RWPE2 (cell line): Measurements from ENCODE around the gene KRTAP10-5.
"Not testable (repeated sequence)": the region's sequence is repeated elsewhere in the genome, so short reads cannot be mapped to it uniquely, and the experiment has no call there.

Source experiments
- ATAC-seq: fragments of 200-7000 bp; cut with Tn5 transposase; 3 replicates; pipeline ENCODE4 v1.9.1; 2021; ENCODE audit warnings: low read depth
- DNase-seq: peaks from one replicate; pipeline ENCODE4 v3.0.0-alpha.2; 2020; ENCODE audit warnings: low spot score
- H3K27ac ChIP-seq: fragments of 450-650 bp; 2 replicates; pipeline ENCODE4 v1.5.1; 2017; ENCODE audit warnings: mild to moderate bottlenecking; ENCODE audit not compliant: poor library complexity, severe bottlenecking
- H3K27me3 ChIP-seq: fragments of 250-450 bp; sonication (Bioruptor Pico); 2 replicates; pipeline ENCODE4 v1.5.1; 2021; ENCODE audit warnings: mild to moderate bottlenecking, moderate library complexity; ENCODE audit not compliant: insufficient read depth, poor library complexity, severe bottlenecking
- H3K36me3 ChIP-seq: fragments of 250-450 bp; sonication (Bioruptor Pico); 2 replicates; pipeline ENCODE4 v1.5.1; 2020; ENCODE audit warnings: low read depth, mild to moderate bottlenecking, moderate library complexity
- H3K4me1 ChIP-seq: fragments of 250-450 bp; sonication (Bioruptor Pico); 2 replicates; pipeline ENCODE4 v1.5.1; 2021; ENCODE audit warnings: mild to moderate bottlenecking, moderate library complexity; ENCODE audit not compliant: insufficient read depth, poor library complexity, severe bottlenecking
- H3K4me3 ChIP-seq: fragments of 250-450 bp; sonication (Bioruptor Pico); 2 replicates; pipeline ENCODE4 v1.5.1; 2021; ENCODE audit warnings: mild to moderate bottlenecking, moderate library complexity; ENCODE audit not compliant: severe bottlenecking
- H3K9me3 ChIP-seq: fragments of 250-450 bp; sonication (Bioruptor Pico); 2 replicates; pipeline ENCODE4 v1.5.1; 2021; ENCODE audit warnings: mild to moderate bottlenecking, moderate library complexity; ENCODE audit not compliant: severe bottlenecking
- CTCF ChIP-seq: fragments of 450-650 bp; IDR thresholded peaks from one replicate; pipeline ENCODE4 v1.5.1; 2017; ENCODE audit warnings: mild to moderate bottlenecking, moderate library complexity; ENCODE audit not compliant: poor library complexity, severe bottlenecking

Gene KRTAP10-5

GRCh38 chr21:44550807-44551206 is 29.6 kb downstream of the KRTAP10-5 start:
- no peak for DNase-seq
- TF ChIP-seq CTCF: no peak

GRCh38 chr21:44550285-44550684 is 30.1 kb downstream of the KRTAP10-5 start:
- H3K27me3 ChIP-seq, DNase-seq, H3K4me3 ChIP-seq, H3K9me3 ChIP-seq, H3K4me1 ChIP-seq, H3K27ac ChIP-seq, H3K36me3 ChIP-seq, ATAC-seq: not testable (repeated sequence)

More at GRCh38 chr21:44550807-44551206, 29.6 kb downstream of the KRTAP10-5 start:
- Histone ChIP-seq H3K9me3 (no peaks in the 10 kb centered on the region), H3K36me3 (no peaks in the 10 kb centered on the region), H3K27ac (no peak overlapping the region), H3K27me3 (peaks cover 6% of the 10 kb centered on the region), H3K4me1 (peaks cover 10% of the 10 kb centered on the region), H3K4me3 (no peak overlapping the region)
- no peak for ATAC-seq

GRCh38 chr21:44549525-44550211 is 30.7 kb downstream of the KRTAP10-5 start:
- H3K9me3 ChIP-seq: no peaks in the 10 kb centered on the region
- DNase-seq: no peak

GRCh38 chr21:44548922-44549321 is 31.5 kb downstream of the KRTAP10-5 start:
- Histone ChIP-seq H3K4me3 (no peak overlapping the region), H3K9me3 (no peaks in the 10 kb centered on the region), H3K27ac (no peak overlapping the region), H3K4me1 (peaks cover 10% of the 10 kb centered on the region), H3K27me3 (no peaks in the 10 kb centered on the region), H3K36me3 (no peaks in the 10 kb centered on the region)
- TF ChIP-seq CTCF: no peak
- ATAC-seq (no peak), DNase-seq (no peak)

More at GRCh38 chr21:44549525-44550211, 30.7 kb downstream of the KRTAP10-5 start:
- TF ChIP-seq CTCF: no peak
- Histone ChIP-seq H3K4me1 (peaks cover 10% of the 10 kb centered on the region), H3K27ac (no peak overlapping the region), H3K36me3 (no peaks in the 10 kb centered on the region), H3K27me3 (peaks cover 1% of the 10 kb centered on the region), H3K4me3 (no peak overlapping the region)
- no peak for ATAC-seq

GRCh38 chr21:44548381-44548780 is 32.0 kb downstream of the KRTAP10-5 start:
- no peak for ATAC-seq
- Histone ChIP-seq H3K4me3 (no peak overlapping the region), H3K9me3 (no peaks in the 10 kb centered on the region), H3K27me3 (no peaks in the 10 kb centered on the region), H3K4me1 (peaks cover 10% of the 10 kb centered on the region), H3K36me3 (no peaks in the 10 kb centered on the region), H3K27ac (no peak overlapping the region)
- no peak for TF ChIP-seq CTCF
- DNase-seq: no peak
